Fibroblast of pulmonary artery (primary cell): ENCODE measurements around the gene TGDS.

Experiments used
- DNase-seq: peaks from one replicate; pipeline ENCODE4 v3.0.0-alpha.2; 2010; ENCODE audit warnings: low read depth
- H3K4me3 ChIP-seq: replicated peaks from 2 replicates; pipeline ENCODE4 v1.5.1; 2011; ENCODE audit warnings: low read depth, mild to moderate bottlenecking, control low read depth, low read length, moderate library complexity
- TF ChIP-seq, protein P1 (sequence below): IDR thresholded peaks from 2 replicates; pipeline ENCODE4 v1.5.1; 2011; ENCODE audit warnings: mild to moderate bottlenecking, control low read depth, low read length, inconsistent platforms; ENCODE audit errors: missing control alignments

The TGDS gene

DNA sequence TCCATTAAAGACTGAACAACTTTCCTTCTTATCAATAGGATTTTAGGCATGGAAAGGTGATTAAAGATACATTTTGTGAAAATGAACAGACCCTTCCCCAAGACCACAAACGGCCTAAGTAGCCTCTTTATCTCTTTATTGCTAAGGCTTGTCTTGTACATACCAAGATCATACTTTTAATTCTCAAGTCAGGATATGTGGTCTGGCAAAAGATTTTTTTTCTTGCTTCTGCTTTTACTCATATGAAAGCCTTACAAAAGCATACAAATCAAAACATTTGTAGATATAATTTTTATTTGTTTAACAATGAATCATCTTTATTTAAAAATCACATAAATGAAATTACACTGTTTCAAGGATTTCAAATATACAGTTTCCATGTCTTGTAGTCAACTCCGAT, 35.8 kb downstream of the TGDS start:
- TF ChIP-seq, protein P1, sequence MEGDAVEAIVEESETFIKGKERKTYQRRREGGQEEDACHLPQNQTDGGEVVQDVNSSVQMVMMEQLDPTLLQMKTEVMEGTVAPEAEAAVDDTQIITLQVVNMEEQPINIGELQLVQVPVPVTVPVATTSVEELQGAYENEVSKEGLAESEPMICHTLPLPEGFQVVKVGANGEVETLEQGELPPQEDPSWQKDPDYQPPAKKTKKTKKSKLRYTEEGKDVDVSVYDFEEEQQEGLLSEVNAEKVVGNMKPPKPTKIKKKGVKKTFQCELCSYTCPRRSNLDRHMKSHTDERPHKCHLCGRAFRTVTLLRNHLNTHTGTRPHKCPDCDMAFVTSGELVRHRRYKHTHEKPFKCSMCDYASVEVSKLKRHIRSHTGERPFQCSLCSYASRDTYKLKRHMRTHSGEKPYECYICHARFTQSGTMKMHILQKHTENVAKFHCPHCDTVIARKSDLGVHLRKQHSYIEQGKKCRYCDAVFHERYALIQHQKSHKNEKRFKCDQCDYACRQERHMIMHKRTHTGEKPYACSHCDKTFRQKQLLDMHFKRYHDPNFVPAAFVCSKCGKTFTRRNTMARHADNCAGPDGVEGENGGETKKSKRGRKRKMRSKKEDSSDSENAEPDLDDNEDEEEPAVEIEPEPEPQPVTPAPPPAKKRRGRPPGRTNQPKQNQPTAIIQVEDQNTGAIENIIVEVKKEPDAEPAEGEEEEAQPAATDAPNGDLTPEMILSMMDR: no peak
- H3K4me3 ChIP-seq: no peak overlapping the region
- no peak for DNase-seq

DNA sequence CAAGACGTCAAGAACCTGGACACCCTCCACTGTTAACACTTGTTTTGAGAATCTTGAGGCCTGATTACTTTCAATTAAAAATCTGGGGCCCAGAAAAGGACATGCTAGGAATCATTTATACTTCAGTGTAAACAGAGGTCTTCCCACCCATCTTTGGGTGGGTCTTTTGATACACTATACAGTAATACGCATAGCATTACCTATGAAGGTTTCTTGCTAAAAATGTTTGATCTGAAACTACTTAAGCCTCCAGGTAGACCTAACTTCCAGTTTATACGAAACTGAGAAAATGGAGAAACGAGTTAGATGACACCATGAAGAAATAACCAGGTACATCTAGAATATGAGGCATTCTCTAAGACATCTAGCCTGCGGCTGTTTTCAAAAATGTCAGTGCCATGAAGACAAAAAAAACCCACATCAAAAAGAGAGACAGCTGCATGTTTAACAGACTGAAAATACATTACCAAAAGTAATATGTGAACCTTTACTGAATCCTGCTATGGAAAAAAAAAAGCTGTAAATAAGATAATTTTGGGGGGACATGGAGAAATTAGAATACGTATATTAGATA, 36.6 kb downstream of the TGDS start:
- DNase-seq: no peak
- TF ChIP-seq, protein P1: no peak
- H3K4me3 ChIP-seq: no peak overlapping the region

DNA sequence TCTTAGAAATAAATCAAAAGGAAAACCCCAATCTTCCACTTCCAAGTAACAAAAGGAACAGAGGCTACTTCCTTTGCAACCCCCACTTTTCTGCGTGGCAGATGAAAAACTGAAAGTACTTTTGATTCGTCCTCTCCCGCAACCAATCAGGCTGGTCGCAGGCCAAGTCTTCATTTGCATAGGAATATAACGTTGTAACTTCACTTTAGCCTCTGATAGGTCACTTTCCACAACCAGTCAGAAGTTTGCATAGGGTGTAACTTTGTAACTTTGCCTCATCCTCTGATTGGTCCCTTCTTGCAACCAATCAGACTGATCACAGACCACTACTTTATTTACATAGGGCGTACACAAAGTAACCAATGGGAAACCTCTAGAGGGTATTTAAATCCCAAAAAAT, 37.2 kb downstream of the TGDS start:
- no peak overlapping the region for H3K4me3 ChIP-seq
- no peak for DNase-seq
- TF ChIP-seq, protein P1: no peak

DNA sequence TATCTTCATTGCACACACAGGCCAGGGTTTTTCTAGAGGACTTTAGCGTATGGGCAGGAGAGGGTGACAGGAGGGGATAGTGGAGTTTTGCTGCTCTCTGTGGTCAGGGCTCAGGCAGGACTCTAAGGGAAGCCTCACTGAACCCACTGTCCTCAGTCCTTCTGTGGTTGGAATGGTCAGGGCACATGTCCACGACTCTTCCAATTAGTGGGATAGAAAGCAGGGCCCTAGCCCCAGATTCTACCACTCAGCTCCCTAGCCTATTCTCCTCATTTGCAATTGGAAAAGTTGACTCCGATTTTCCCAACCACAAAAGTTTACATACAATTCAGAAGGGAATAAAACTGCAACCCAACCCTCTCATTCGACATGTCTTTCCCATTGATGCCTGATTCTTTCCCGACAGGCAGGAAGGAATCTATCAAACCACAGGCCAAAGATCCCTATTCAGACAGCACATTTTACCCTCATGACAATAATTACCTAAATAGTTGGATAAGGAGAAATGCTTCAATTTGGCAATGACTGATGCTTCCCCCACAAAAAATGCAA, 38.2 kb downstream of the TGDS start:
- DNase-seq: no peak
- TF ChIP-seq, protein P1: no peak
- no peak overlapping the region for H3K4me3 ChIP-seq

DNA sequence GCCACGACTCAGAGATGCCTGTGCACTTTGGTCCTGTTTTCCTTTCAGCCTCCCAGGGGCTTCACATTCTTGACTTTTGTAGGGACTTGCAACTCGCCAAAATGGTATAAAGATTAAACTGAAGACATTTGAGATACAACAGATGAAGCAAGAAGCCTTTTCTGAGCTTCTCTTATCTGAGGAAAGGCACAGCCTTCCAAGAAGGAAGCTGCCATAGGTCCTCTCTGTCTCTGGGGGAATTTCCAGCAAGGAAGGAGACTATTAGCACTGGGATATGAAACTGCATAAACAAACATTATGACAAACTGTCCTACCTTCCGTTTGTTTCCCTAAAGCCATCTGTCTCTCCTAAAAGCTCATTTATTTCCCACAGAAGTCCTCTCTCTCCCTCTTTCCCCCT, 39.3 kb downstream of the TGDS start:
- no peak overlapping the region for H3K4me3 ChIP-seq
- DNase-seq: no peak
- TF ChIP-seq, protein P1: no peak

DNA sequence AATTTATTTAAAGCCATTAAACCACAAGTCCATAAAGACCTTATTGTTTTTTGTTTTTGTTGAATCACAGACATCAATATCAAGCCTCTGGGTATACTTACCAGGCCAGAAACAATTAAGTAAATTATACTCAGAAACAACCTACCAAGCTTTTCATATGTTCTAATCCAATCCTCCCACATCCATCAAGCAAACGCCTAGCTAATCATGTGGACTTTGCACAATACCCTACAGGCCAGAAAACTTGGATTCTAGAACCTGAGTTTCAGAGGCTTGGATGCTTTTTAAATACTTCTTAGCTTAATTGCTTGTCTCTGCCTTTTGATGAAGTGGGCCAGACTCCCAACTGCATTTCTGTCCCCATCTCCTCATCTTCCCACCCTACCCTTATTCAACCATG, 39.9 kb downstream of the TGDS start:
- TF ChIP-seq, protein P1: no peak
- no peak overlapping the region for H3K4me3 ChIP-seq
- DNase-seq: no peak

DNA sequence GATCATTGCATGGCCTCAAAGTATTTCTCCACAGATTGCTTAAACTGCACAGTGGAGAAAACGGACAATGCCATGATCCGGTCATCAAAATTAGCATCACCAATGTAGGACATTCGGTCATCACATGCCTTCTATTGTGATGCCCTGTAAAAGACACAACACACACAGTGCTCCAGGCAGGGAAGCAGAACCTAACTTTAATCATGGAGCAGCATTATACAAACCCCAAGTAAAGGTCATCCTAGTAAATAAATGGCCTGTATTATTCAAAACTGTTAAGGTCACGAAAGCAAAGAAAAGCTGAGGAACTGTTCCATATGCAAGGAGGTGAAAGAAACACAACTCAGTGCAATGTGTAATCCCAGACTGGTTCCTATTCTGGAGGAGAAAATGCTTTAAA, 42.2 kb downstream of the TGDS start:
- TF ChIP-seq, protein P1: no peak
- no peak overlapping the region for H3K4me3 ChIP-seq
- DNase-seq: no peak
